Adrenal gland (tissue), 5 donors: ENCODE results near the gene OPCML.

Experiments
- CTCF ChIP-seq, 6 experiments: fragments of 450-650 bp in 4 of 6; fragments of 200-600 bp in 2 of 6; sonication (generic) in 1 of 6; IDR thresholded peaks; 1 replicate in 5 of 6; 2 replicates in 1 of 6; pipeline versions ENCODE4 v1.5.1 to v1.8.0; 2016 to 2021; ENCODE audit warnings: antibody characterized with exemption in 6 of 6, mild to moderate bottlenecking in 2 of 6, moderate library complexity in 1 of 6
- POLR2A ChIP-seq, 2 donors: fragments of 450-650 bp; IDR thresholded peaks; one replicate each; pipeline ENCODE4 v1.6.1; 2017; ENCODE audit warnings: antibody characterized with exemption in 2 of 2, mild to moderate bottlenecking in 2 of 2, moderate library complexity in 1 of 2
- donor health status: DM: no; HTN: no; CAD: no.

DNA sequence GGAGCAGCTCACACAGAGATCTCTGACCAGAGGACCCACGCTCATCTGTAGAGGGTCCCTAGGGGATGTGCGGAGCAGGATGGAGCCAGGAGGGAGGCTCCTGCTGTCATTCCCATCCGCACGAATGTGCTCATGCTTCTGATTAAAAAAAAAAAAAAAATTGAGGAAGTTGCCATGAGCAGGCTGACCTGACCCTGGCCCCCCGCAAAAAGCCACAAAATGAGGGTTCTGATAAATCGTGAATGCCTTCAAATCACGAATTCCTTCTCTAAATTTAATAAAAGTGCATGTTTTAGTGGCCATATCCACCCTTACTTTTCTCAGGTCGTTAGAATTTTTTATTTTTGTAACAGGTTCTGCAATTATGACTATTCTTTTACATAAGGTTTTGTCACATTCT lies 378.2 kb downstream of the OPCML start:
- TF ChIP-seq POLR2A (IDR thresholded peaks at IDR 0.05) (no peak), CTCF (IDR thresholded peaks at IDR 0.05) (no peak)
